GM12801 (cell line): ENCODE measurements around the gene PARD6B.

Source experiments
- CTCF ChIP-seq: IDR thresholded peaks from one replicate; pipeline ENCODE4 v1.5.1; 2011; ENCODE audit warnings: control low read depth; ENCODE audit not compliant: insufficient read length; ENCODE audit errors: extremely low read depth

PARD6B gene

GRCh38 chr20:50717974-50718761 lies 13.2 kb upstream of the PARD6B start:
- TF ChIP-seq CTCF: no peak

- no peak for TF ChIP-seq CTCF
These were observed 12.1 kb upstream of the PARD6B start for GRCh38 chr20:50719328-50719727.

GRCh38 chr20:50720026-50720425 lies 11.4 kb upstream of the PARD6B start:
- no peak for TF ChIP-seq CTCF

GRCh38 chr20:50720582-50720981 lies 10.8 kb upstream of the PARD6B start:
- TF ChIP-seq CTCF: no peak

- TF ChIP-seq CTCF: no peak
These were observed 9.5 kb upstream of the PARD6B start for GRCh38 chr20:50721881-50722281.

- TF ChIP-seq CTCF: no peak
These were observed 8.8 kb upstream of the PARD6B start for GRCh38 chr20:50722424-50723155.

- no peak for TF ChIP-seq CTCF
These were observed 7.7 kb upstream of the PARD6B start for GRCh38 chr20:50723672-50724071.
